HepG2 (cell line): ENCODE results near the gene NT5C1A. TPM values are rescaled to one million over a fixed set of nuclear protein-coding genes. Genes with fewer than 3 reads are reported as not detected.

ENCODE experiments used
- ATAC-seq: fragments of 200-7000 bp; cut with Tn5 transposase; 3 replicates; pipeline ENCODE4 v1.9.1; 2020; ENCODE audit warnings: mild to moderate bottlenecking, moderate library complexity
- BruUV-seq: library from RNA; stranded (reverse); fragments of 400-500 nt; replicated peaks from 2 replicates; lab custom pipeline; 2021; lab: Mats Ljungman, UMichigan
- CTCF ChIA-PET: fragments of 300-600 bp; formaldehyde crosslinking; extraction: SDS; loops from one replicate; lab custom pipeline; 2021; ENCODE audit warnings: low total read pairs, inconsistent platforms, low intra/inter-chr PET ratio; lab: Yijun Ruan, JAX
- POLR2A ChIA-PET: fragments of 350-600 bp; sonication (Branson Sonifier 250); formaldehyde crosslinking; loops from one replicate; lab custom pipeline; 2020; ENCODE audit warnings: antibody characterized with exemption, inconsistent platforms; lab: Yijun Ruan, JAX
- DNase-seq: peaks from one replicate; pipeline ENCODE4 v3.0.0-alpha.2; 2015; ENCODE audit warnings: low spot score
- FAIRE-seq: peaks from 3 replicates; lab custom pipeline; 2011; peaks lifted over from hg19 to GRCh38; lab: Jason Lieb, UNC
- H2AFZ ChIP-seq: one replicate; pipeline ENCODE4 v1.6.1; 2011; ENCODE audit warnings: low read length, inconsistent platforms
- H3K27ac ChIP-seq: fragments of 300-600 bp; 3 replicates; pipeline ENCODE4 v1.8.0; 2011; ENCODE audit warnings: mixed run types, mild to moderate bottlenecking, mixed read lengths, low read length, inconsistent platforms; ENCODE audit not compliant: insufficient read depth; ENCODE audit errors: extremely low read length
- H3K27me3 ChIP-seq, 2 experiments: fragments of 200-600 bp in 1 of 2; 2 replicates in 1 of 2; 3 replicates in 1 of 2; pipeline versions ENCODE4 v1.6.0 to v1.8.0; 2011; ENCODE audit warnings: low read length in 2 of 2, mild to moderate bottlenecking in 2 of 2, moderate library complexity in 2 of 2, inconsistent platforms in 1 of 2; ENCODE audit not compliant: insufficient read depth in 2 of 2, control insufficient read depth in 1 of 2
- H3K36me3 ChIP-seq, 2 experiments: fragments of 200-600 bp in 1 of 2; replicated peaks in 1 of 2; 2 replicates in 1 of 2; 3 replicates in 1 of 2; pipeline versions ENCODE4 v1.5.1 to v1.8.0; 2011; ENCODE audit warnings: low read length in 2 of 2, inconsistent platforms in 1 of 2; ENCODE audit not compliant: insufficient read depth in 2 of 2, control insufficient read depth in 1 of 2
- H3K4me1 ChIP-seq: 2 replicates; pipeline ENCODE4 v1.5.1; 2012; ENCODE audit warnings: low read length, inconsistent platforms; ENCODE audit not compliant: insufficient read depth
- H3K4me2 ChIP-seq: 2 replicates; pipeline ENCODE4 v1.6.0; 2011; ENCODE audit warnings: low read depth, low read length, inconsistent platforms
- H3K4me3 ChIP-seq, 3 experiments: fragments of 200-600 bp in 1 of 3; sonication (generic), shearing (Covaris generic) in 1 of 3; replicated peaks in 1 of 3; 2 replicates each; pipeline ENCODE4 v1.5.1; 2011 to 2016; ENCODE audit warnings: low read length in 3 of 3, inconsistent platforms in 2 of 3, low read depth in 2 of 3, mild to moderate bottlenecking in 2 of 3, control low read depth in 1 of 3, mixed read lengths in 1 of 3; ENCODE audit not compliant: insufficient read depth in 1 of 3
- H3K79me2 ChIP-seq: one replicate; pipeline ENCODE4 v1.6.1; 2011; ENCODE audit warnings: low read length, inconsistent platforms; ENCODE audit not compliant: insufficient read depth
- H3K9ac ChIP-seq: 2 replicates; pipeline ENCODE4 v1.6.0; 2011; ENCODE audit warnings: mild to moderate bottlenecking, low read depth, low read length, inconsistent platforms; ENCODE audit not compliant: insufficient read depth
- H3K9me3 ChIP-seq: 2 replicates; pipeline ENCODE4 v1.5.1; 2012; ENCODE audit warnings: mild to moderate bottlenecking, low read length
- H4K20me1 ChIP-seq: 2 replicates; pipeline ENCODE4 v1.6.0; 2011; ENCODE audit warnings: inconsistent platforms, mild to moderate bottlenecking, low read length, moderate library complexity; ENCODE audit not compliant: insufficient read depth
- CEBPZ ChIP-seq: IDR thresholded peaks from 2 replicates; pipeline ENCODE4 v1.6.1; 2012; ENCODE audit warnings: low read length, improper control_type of control experiment
- MTERF4 ChIP-seq: sonication (generic); formaldehyde crosslinking; IDR thresholded peaks from 2 replicates; pipeline ENCODE4 v1.8.0; 2023; ENCODE audit warnings: mild to moderate bottlenecking, missing genetic modification reagents
- RBAK ChIP-seq: sonication (generic); formaldehyde crosslinking; IDR thresholded peaks from 2 replicates; pipeline ENCODE4 v1.5.1; 2020; ENCODE audit warnings: mild to moderate bottlenecking, missing genetic modification reagents
- SIN3A ChIP-seq: IDR thresholded peaks from 2 replicates; pipeline ENCODE4 v1.6.1; 2011; ENCODE audit warnings: low read depth, mild to moderate bottlenecking, control low read depth, low read length, borderline replicate concordance
- ZNF496 ChIP-seq: sonication (generic); formaldehyde crosslinking; IDR thresholded peaks from 2 replicates; pipeline ENCODE4 v1.8.1; 2023; ENCODE audit warnings: mild to moderate bottlenecking, moderate library complexity, missing genetic modification reagents; ENCODE audit not compliant: insufficient replicate concordance
- ZNF549 ChIP-seq: sonication (generic); formaldehyde crosslinking; IDR thresholded peaks from 2 replicates; pipeline ENCODE4 v1.5.0; 2020; ENCODE audit warnings: missing genetic modification reagents
- ZNF879 ChIP-seq: sonication (generic); formaldehyde crosslinking; IDR thresholded peaks from 2 replicates; pipeline ENCODE4 v1.8.1; 2023; ENCODE audit warnings: missing genetic modification reagents
- ZNF883 ChIP-seq: sonication (generic); formaldehyde crosslinking; IDR thresholded peaks from 2 replicates; pipeline ENCODE4 v1.5.1; 2020; ENCODE audit warnings: mild to moderate bottlenecking, missing genetic modification reagents; ENCODE audit errors: not compliant biosample characterization
- ZSCAN30 ChIP-seq: sonication (generic); formaldehyde crosslinking; IDR thresholded peaks from 2 replicates; pipeline ENCODE4 v1.5.0; 2020; ENCODE audit warnings: mild to moderate bottlenecking, missing genetic modification reagents
- WGBS: methylation state at CpG from one replicate; pipeline ENCODE4 v1.1.6; 2017; ENCODE audit warnings: low lambda C conversion rate; 5-methylcytosine and 5-hydroxymethylcytosine counted together
- in situ Hi-C: cut with HindIII; loops from 2 replicates; pipeline ENCODE4 v1.10.0; 2017; ENCODE audit warnings: low pct_unique_long_range_greater_than_20kb; ENCODE audit not compliant: extremely low pct_ligation_motif_present
- intact Hi-C: fragments of 100-400 bp; cut with micrococcal nuclease; formaldehyde crosslinking; loops from one replicate; pipeline ENCODE4 v1.10.0; 2022; ENCODE audit not compliant: unreplicated experiment
- polyA plus RNA-seq, 8 experiments: library from polyadenylated mRNA; depleted of rRNA in 3 of 8; stranded (reverse) in 7 of 8; unstranded in 1 of 8; fragments of >200 nt; fragmentation: Illumina TruSeq in 4 of 8; extraction: Trizol in 4 of 8; gene quantifications; 2 replicates each; pipeline versions ENCODE4 v1.2.1 to v1.2.3, GENCODE V29; 2011 to 2016; ENCODE audit warnings: low read depth in 4 of 8, missing spikeins in 1 of 8, mixed read lengths in 1 of 8; ENCODE audit not compliant: insufficient read depth in 1 of 8
- total RNA-seq, 5 experiments: library from RNA; depleted of rRNA; stranded (reverse); fragments of >200 nt; fragmentation: Illumina TruSeq; extraction: Trizol; gene quantifications; 2 replicates each; pipeline ENCODE4 v1.2.3, GENCODE V29; 2016; ENCODE audit warnings: low read depth in 1 of 5

Gene NT5C1A
- total and polyA plus RNA-seq, 2 of the 13 experiments (the other 11 are each of a cell fraction or from before 2014, with no cell fraction given): not detected

GRCh38 chr1:39668111-39668510 is 3.8 kb downstream of the NT5C1A start:
- no peak overlapping the region for H2AFZ ChIP-seq
- H3K4me3 ChIP-seq: no peak overlapping the region
- peaks cover 5 to 67% of the 10 kb centered on the region in 2 experiments; a peak in 4 of 5 replicates for H3K27me3 ChIP-seq
- FAIRE-seq (no peak), DNase-seq (no peak), ATAC-seq (no peak)
- ChIA-PET CTCF (no interaction called here), POLR2A (no interaction called here)
- H3K36me3 ChIP-seq: no peaks in the 10 kb centered on the region
- no peak overlapping the region for H3K9ac ChIP-seq
- intact Hi-C loops: no loop called here
- no peak overlapping the region for H3K4me2 ChIP-seq
- 20% methylated on average over 1 of the region's 3 CpGs for WGBS
- H4K20me1 ChIP-seq: no peaks in the 10 kb centered on the region
- peaks cover 8% of the 10 kb centered on the region; the same call in 1 of the 2 replicates for H3K4me1 ChIP-seq
- BruUV-seq: no TSS peak
- in situ Hi-C loops: no loop called here
- TF ChIP-seq RBAK (no peak), SIN3A (no peak), CEBPZ (no peak), ZNF496 (no peak), ZSCAN30 (CRISPR knock-in tag) (no peak), ZNF549 (CRISPR knock-in tag) (no peak), MTERF4 (no peak), ZNF883 (CRISPR knock-in tag) (no peak), ZNF879 (CRISPR knock-in tag) (no peak)
- no peak overlapping the region for H3K27ac ChIP-seq
- H3K79me2 ChIP-seq: no peaks in the 10 kb centered on the region
- no peaks in the 10 kb centered on the region for H3K9me3 ChIP-seq
